Heart right ventricle (tissue), 16 donors: ENCODE measurements around the gene UEVLD. TPM values are rescaled to one million over a fixed set of nuclear protein-coding genes. Genes with fewer than 3 reads are reported as not detected.

ENCODE experiments used
- ATAC-seq, 8 donors: fragments of 200-7000 bp; cut with Tn5 transposase; one replicate each; pipeline ENCODE4 v1.9.1; 2020; ENCODE audit warnings: mild to moderate bottlenecking in 8 of 8, moderate library complexity in 8 of 8, moderate number of reproducible peaks in 1 of 8
- DNase-seq, 2 donors: peaks; one replicate each; pipeline ENCODE4 v3.0.0-alpha.2; 2020
- H3K27ac ChIP-seq, 10 donors: fragments of 200-600 bp; sonication (generic) in 2 of 10; one replicate each; pipeline versions ENCODE4 v1.5.0 to v1.8.0; 2020 to 2022; ENCODE audit warnings: mild to moderate bottlenecking in 3 of 10
- H3K27me3 ChIP-seq, 7 donors: fragments of 200-600 bp; one replicate each; pipeline ENCODE4 v1.8.0; 2021 to 2022; ENCODE audit warnings: mild to moderate bottlenecking in 2 of 7
- H3K36me3 ChIP-seq, 9 donors: fragments of 200-600 bp; sonication (generic) in 1 of 9; one replicate each; pipeline versions ENCODE4 v1.5.0 to v1.8.0; 2020 to 2022; ENCODE audit warnings: mild to moderate bottlenecking in 2 of 9
- H3K4me1 ChIP-seq, 9 donors: fragments of 200-600 bp; sonication (generic) in 1 of 9; one replicate each; pipeline versions ENCODE4 v1.5.0 to v1.8.0; 2020 to 2022; ENCODE audit warnings: mild to moderate bottlenecking in 4 of 9
- H3K4me3 ChIP-seq, 10 donors: fragments of 200-600 bp; sonication (generic) in 2 of 10; one replicate each; pipeline versions ENCODE4 v1.5.0 to v1.8.0; 2020 to 2022; ENCODE audit warnings: mild to moderate bottlenecking in 7 of 10, moderate library complexity in 2 of 10
- H3K9me3 ChIP-seq, 11 donors: fragments of 200-600 bp in 10 of 11; sonication (generic) in 2 of 11; one replicate each; pipeline versions ENCODE4 v1.5.0 to v1.8.0; 2013 to 2022; ENCODE audit warnings: mild to moderate bottlenecking in 2 of 11, control low read depth in 1 of 11, moderate library complexity in 1 of 11
- WGBS, 2 donors: extraction: QIAGEN DNeasy Blood & Tissue Kit; methylation state at CpG; one replicate each; pipeline ENCODE4 v1.1.7; 2013; ENCODE audit warnings: inconsistent platforms in 1 of 2; 5-methylcytosine and 5-hydroxymethylcytosine counted together
- intact Hi-C, 10 donors: fragments of 100-400 bp; cut with DNase I; formaldehyde crosslinking; loops; one replicate each; pipeline versions ENCODE4 v1.11.1 to v1.14.2; 2022
- polyA plus RNA-seq, 2 donors: library from polyadenylated mRNA; stranded (reverse); fragments of 200-250 nt; gene quantifications; one replicate each; pipeline ENCODE4 v1.2.3, GENCODE V29; 2013
- total RNA-seq, 10 donors: library from RNA; stranded (reverse); fragmentation: NEBNext Ultra II Directional in 3 of 10; extraction: Animal tissue kit (Norgen Biotek cat#: 25700) in 3 of 10; gene quantifications; one replicate each; pipeline versions ENCODE4 v1.2.1 to v1.2.4, GENCODE V29; 2021 to 2023
- TF ChIP-seq, protein P1 (sequence below), 9 donors: fragments of 200-600 bp; sonication (generic) in 2 of 9; IDR thresholded peaks; one replicate each; pipeline versions ENCODE4 v1.5.0 to v1.8.0; 2021 to 2022; ENCODE audit warnings: antibody characterized with exemption in 9 of 9, mild to moderate bottlenecking in 5 of 9, moderate library complexity in 1 of 9
- donor health status: Arrhythmogenic right ventricular cardiomyopathy.
- donor health status: ischemic (EF 13 %, LVEDD 7.1; RV severe dilation, severe dysfunction).
- donor health status: healthy with polysubstance abuse.
- donor health status: DM: no; HTN: yes; CAD: no.
- donor health status: DM: no; HTN: no; CAD: no.
- donor health status: ischemic (EF 25% LVEDD 6.9; RV normal size, moderate dysfunction).
- donor health status: ischemic (EF 25% LVEDD 5.7; RV mildly dilated, moderate dysfunction).
- donor health status: healthy.
- donor health status: DM: yes; HTN: yes; CAD: no.
- donor health status: Ischemic cardiomyopathy.
- donor health status: ischemic (EF 35%, LVEDD 5.7; RV mildly dilated, moderate dysfunction).
- donor health status: nonischemic (EF 11% LVEDD 7.7; RV severe dilation, severe dysfunction).
- donor health status: DM: yes; HTN: yes; CAD: no.
- donor health status: PGD.
- donor health status: ischemic (EF 29% LVEDD 5.4; RV normal size, mild dysfunction).
- donor health status: nonischemic (EF 23%, LVEDD 6.1; RV moderate dilation, normal function).

Gene UEVLD
- total and polyA plus RNA-seq, 12 donors, result 5.6 to 25.8 (median 18.4) TPM

DNA sequence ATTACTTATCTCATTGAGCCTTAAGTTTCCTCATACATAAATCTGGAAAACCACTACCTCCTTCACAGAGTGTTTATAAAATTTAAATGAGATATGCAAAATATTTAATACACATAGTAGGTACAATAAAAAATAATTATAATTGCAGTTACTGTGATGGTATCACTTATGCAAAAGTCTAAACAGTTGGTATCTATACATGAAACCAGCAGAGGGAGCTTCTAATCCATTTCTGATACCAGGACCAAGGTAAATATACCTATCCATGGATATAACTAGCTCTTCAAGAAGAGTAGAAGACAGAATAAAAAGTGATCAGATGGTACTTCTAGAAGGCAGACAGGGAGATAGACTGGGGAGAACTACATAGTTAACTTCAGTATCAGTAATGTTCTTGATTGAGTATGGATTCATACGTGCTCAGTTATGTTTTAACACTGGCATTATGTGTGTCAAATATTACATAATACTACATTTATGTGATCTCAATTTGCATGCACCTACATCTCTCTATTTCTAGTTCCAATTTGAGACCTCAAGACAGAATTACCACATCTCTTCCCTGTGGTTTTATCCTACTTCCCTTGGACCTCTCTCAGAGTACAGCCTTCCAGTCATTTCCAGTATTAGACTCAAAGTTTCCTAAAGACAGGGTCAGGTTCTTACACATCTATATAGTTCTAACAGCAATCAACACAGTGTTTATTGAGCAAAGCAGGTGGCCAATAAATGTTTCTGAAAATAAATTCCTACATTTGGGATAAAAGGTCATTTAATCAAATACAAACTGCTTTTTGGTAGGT lies 48.1 kb downstream of the UEVLD start:
- WGBS, 2 donors, result 91 to 96% methylated on average over 1 of the region's 1 CpG
- Histone ChIP-seq H3K27me3 (no peaks in the 10 kb centered on the region), H3K4me1 (no peaks in the 10 kb centered on the region), H3K27ac (no peak overlapping the region), H3K9me3 (no peaks in the 10 kb centered on the region), H3K36me3 (peaks cover 0 to 90% (median 10%) of the 10 kb centered on the region in 9 donors), H3K4me3 (no peak overlapping the region)
- intact Hi-C loops, result loop anchor here in 4 of 10 donors (5.0 to 10.0 kb wide), 3 partner anchors 184 to 194 kb away; partner anchors contain the start of gene IGSF22 (in 2 of the 4)
- DNase-seq (no peak), ATAC-seq (no peak)
- TF ChIP-seq, protein P1, sequence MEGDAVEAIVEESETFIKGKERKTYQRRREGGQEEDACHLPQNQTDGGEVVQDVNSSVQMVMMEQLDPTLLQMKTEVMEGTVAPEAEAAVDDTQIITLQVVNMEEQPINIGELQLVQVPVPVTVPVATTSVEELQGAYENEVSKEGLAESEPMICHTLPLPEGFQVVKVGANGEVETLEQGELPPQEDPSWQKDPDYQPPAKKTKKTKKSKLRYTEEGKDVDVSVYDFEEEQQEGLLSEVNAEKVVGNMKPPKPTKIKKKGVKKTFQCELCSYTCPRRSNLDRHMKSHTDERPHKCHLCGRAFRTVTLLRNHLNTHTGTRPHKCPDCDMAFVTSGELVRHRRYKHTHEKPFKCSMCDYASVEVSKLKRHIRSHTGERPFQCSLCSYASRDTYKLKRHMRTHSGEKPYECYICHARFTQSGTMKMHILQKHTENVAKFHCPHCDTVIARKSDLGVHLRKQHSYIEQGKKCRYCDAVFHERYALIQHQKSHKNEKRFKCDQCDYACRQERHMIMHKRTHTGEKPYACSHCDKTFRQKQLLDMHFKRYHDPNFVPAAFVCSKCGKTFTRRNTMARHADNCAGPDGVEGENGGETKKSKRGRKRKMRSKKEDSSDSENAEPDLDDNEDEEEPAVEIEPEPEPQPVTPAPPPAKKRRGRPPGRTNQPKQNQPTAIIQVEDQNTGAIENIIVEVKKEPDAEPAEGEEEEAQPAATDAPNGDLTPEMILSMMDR (IDR thresholded peaks at IDR 0.05), result peak in 7 of 9 donors; percentile 18 to 56 (median 47)

DNA sequence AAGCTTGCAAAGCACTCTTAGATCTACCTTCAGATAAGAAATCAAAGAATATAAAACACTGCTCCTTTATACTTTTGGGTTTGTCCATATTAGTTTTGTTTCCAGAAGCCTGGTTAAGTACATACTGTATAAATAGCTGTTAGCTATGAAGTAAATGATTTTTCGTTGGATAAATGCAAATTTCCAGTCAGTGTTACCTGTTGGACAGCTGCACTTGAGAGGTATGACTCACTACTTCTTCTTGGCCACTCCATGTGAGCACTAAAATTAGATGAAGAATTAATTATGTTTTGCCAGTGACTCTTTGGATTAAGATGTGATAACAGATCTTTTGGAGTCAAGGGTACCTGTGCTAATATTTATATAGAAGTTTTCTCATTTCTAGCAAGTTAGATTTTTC lies 52.3 kb downstream of the UEVLD start:
- Histone ChIP-seq H3K36me3 (peaks cover 0 to 90% (median 5%) of the 10 kb centered on the region in 9 donors), H3K9me3 (no peaks in the 10 kb centered on the region), H3K27ac (no peak overlapping the region), H3K4me3 (no peak overlapping the region), H3K4me1 (no peaks in the 10 kb centered on the region), H3K27me3 (no peaks in the 10 kb centered on the region)
- ATAC-seq, result no peak
- intact Hi-C loops, result loop anchor here in 2 of 10 donors (10.0 kb wide), 2 partner anchors 49 to 199 kb away; partner anchors contain the start of gene UEVLD (in 1 of the 2)
- 85 to 86% methylated on average over 1 of the region's 1 CpG for WGBS, 2 donors
- no peak for DNase-seq
- TF ChIP-seq, protein P1 (IDR thresholded peaks at IDR 0.05), result no peak

DNA sequence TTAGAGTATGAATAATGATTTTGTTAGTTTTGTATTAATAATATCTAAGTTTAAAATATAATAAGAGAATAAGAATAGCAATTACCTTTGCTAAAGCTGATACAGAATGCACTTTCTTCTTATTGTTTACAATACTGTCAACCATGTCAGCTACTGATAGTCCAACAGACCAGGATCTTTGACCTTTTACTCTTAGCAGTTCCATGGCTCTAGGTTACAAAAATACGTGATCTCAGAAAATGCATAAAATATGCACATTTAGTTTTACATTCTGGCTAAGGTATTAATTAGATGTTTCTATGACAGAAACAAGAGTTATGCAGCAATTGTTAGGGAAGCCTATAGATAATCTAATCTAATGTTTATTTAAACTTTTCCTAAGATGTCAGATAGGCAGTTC lies 54.3 kb downstream of the UEVLD start:
- Histone ChIP-seq H3K27ac (no peak overlapping the region), H3K4me1 (no peaks in the 10 kb centered on the region), H3K4me3 (no peak overlapping the region), H3K36me3 (peaks cover 0 to 87% (median 5%) of the 10 kb centered on the region in 9 donors), H3K9me3 (no peaks in the 10 kb centered on the region), H3K27me3 (no peaks in the 10 kb centered on the region)
- ATAC-seq (no peak), DNase-seq (no peak)
- intact Hi-C loops, result loop anchor here in 2 of 10 donors (5.0 to 10.0 kb wide), 3 partner anchors 51 to 1933 kb away; partner anchors contain the start of gene UEVLD (in 1 of the 2)
- 94 to 96% methylated on average over 1 of the region's 1 CpG for WGBS, 2 donors
- TF ChIP-seq, protein P1 (IDR thresholded peaks at IDR 0.05), result no peak

DNA sequence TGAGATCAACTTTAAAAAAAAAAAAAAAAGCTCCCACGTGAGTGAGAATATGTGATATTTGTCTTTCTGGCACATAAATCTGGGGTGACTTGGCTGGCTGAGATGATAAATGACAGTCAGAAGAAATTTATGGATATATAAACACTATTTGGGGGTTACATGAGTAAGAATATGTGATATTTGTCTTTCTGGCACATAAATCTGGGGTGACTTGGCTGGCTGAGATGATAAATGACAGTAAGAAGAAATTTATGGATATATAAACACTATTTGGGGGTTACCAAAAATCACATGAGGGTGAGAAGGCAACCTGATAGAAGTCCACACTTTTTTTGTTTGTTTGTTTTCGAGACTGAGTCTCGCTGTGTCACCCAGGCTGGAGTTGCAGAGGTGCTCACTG lies 55.2 kb downstream of the UEVLD start:
- 93 to 96% methylated on average over 3 of the region's 3 CpGs for WGBS, 2 donors
- Histone ChIP-seq H3K36me3 (peaks cover 0 to 78% (median 5%) of the 10 kb centered on the region in 9 donors), H3K27me3 (no peaks in the 10 kb centered on the region), H3K4me1 (peaks cover 0 to 3% (median 0%) of the 10 kb centered on the region in 9 donors), H3K9me3 (no peaks in the 10 kb centered on the region), H3K27ac (no peak overlapping the region), H3K4me3 (no peak overlapping the region)
- TF ChIP-seq, protein P1 (IDR thresholded peaks at IDR 0.05), result no peak
- ATAC-seq (no peak), DNase-seq (no peak)
- intact Hi-C loops, result loop anchor here in 2 of 10 donors (5.0 to 10.0 kb wide), 3 partner anchors 51 to 1934 kb away; partner anchors contain the start of gene UEVLD (in 1 of the 2)
